Psoas muscle (tissue), 8 donors: ENCODE data around the gene SNX20. TPM values are rescaled to one million over a fixed set of nuclear protein-coding genes. Genes with fewer than 3 reads are reported as not detected.

Experiments used
- ATAC-seq, 4 donors: fragments of 200-7000 bp; cut with Tn5 transposase; one replicate each; pipeline ENCODE4 v1.9.1; 2020; ENCODE audit warnings: moderate library complexity in 3 of 4, mild to moderate bottlenecking in 2 of 4
- DNase-seq, 2 donors: peaks; one replicate each; pipeline ENCODE4 v3.0.0-alpha.2; 2020
- H3K27ac ChIP-seq: fragments of 200-600 bp; one replicate; pipeline ENCODE4 v1.8.0; 2022
- H3K27me3 ChIP-seq, 3 donors: fragments of 200-600 bp in 1 of 3; one replicate each; pipeline versions ENCODE4 v1.6.1 to v1.8.0; 2013 to 2022; ENCODE audit warnings: low read length in 2 of 3, mild to moderate bottlenecking in 2 of 3, moderate library complexity in 1 of 3; ENCODE audit not compliant: insufficient read depth in 3 of 3
- H3K36me3 ChIP-seq, 2 donors: fragments of 200-600 bp in 1 of 2; one replicate each; pipeline versions ENCODE4 v1.6.1 to v1.8.0; 2013 to 2022; ENCODE audit warnings: low read depth in 1 of 2, mild to moderate bottlenecking in 1 of 2, moderate library complexity in 1 of 2; ENCODE audit not compliant: insufficient read depth in 1 of 2
- H3K4me1 ChIP-seq: fragments of 200-600 bp; one replicate; pipeline ENCODE4 v1.8.0; 2022
- H3K4me3 ChIP-seq: fragments of 200-600 bp; one replicate; pipeline ENCODE4 v1.8.0; 2022; ENCODE audit warnings: mild to moderate bottlenecking
- H3K9me3 ChIP-seq: fragments of 200-600 bp; one replicate; pipeline ENCODE4 v1.8.0; 2022
- CTCF ChIP-seq: fragments of 200-600 bp; IDR thresholded peaks from one replicate; pipeline ENCODE4 v1.8.0; 2022; ENCODE audit warnings: antibody characterized with exemption
- WGBS, 3 donors: extraction: QIAGEN DNeasy Blood & Tissue Kit; methylation state at CpG; one replicate each; pipeline versions ENCODE4 v1.1.6 to v1.1.7; 2013; 5-methylcytosine and 5-hydroxymethylcytosine counted together
- intact Hi-C, 2 donors: fragments of 100-400 bp; cut with DNase I; formaldehyde crosslinking; loops; one replicate each; pipeline versions ENCODE4 v1.11.0 to v1.14.2; 2022
- polyA plus RNA-seq, 3 donors: library from polyadenylated mRNA; stranded (reverse); fragments of 200-250 nt; gene quantifications; one replicate each; pipeline ENCODE4 v1.2.3, GENCODE V29; 2013
- total RNA-seq, 4 donors: library from RNA; stranded (reverse); fragmentation: NEBNext Ultra II Directional in 2 of 4; extraction: Animal tissue kit (Norgen Biotek cat#: 25700) in 2 of 4; gene quantifications; one replicate each; pipeline versions ENCODE4 v1.2.1 to v1.2.4, GENCODE V29; 2021 to 2023
- donor health status: healthy with polysubstance abuse.
- donor health status: DM: no; HTN: no; CAD: no; lungs with moderate emphysema.
- donor health status: Bipolar disorder and iron deficiency.
- donor health status: healthy.
- donor health status: DM: yes; HTN: yes; CAD: no.
- donor health status: DM: no; HTN: no; CAD: no.
- donor health status: DM: no; HTN: no; CAD: no.
- donor health status: DM: yes; HTN: yes; CAD: no.

The SNX20 gene
- total and polyA plus RNA-seq, 7 donors = 0.78 to 2.1 (median 1.1) TPM

GRCh38 chr16:50692999-50693781 lies 12.1 kb upstream of the SNX20 start, which contains the start of gene NOD2:
NOD2 (plus strand) TSS chr16:50693606; CDS start chr16:50699496, 5,890 bp downstream.
- no peaks in the 10 kb centered on the region for H3K36me3 ChIP-seq
- peak in 2 of 4 donors; percentile 23 to 37 for ATAC-seq
- DNase-seq = no peak
- peaks cover 14% of the 10 kb centered on the region for H3K4me1 ChIP-seq
- 18 to 32% (median 25%) methylated on average over 28 to 56 of the region's 56 CpGs for whole genome bisulfite sequencing, 3 donors
- intact Hi-C loops = loop anchor here in 1 of 2 donors (10.0 kb wide), 1 partner anchor 112 kb away; no protein-coding TSS in a partner anchor
- H3K9me3 ChIP-seq = no peaks in the 10 kb centered on the region
- H3K27ac ChIP-seq = no peak within 1 kb of the TSS
- H3K4me3 ChIP-seq = peak within 1 kb of the TSS; percentile 65
- no peak for TF ChIP-seq CTCF
- no peaks in the 10 kb centered on the region for H3K27me3 ChIP-seq

- WGBS, 3 donors = 84 to 98% (median 91%) methylated on average over 4 of the region's 4 CpGs
- TF ChIP-seq CTCF = no peak
- Histone ChIP-seq H3K4me3 (no peak overlapping the region), H3K36me3 (no peaks in the 10 kb centered on the region), H3K9me3 (no peaks in the 10 kb centered on the region), H3K27ac (no peak overlapping the region), H3K27me3 (no peaks in the 10 kb centered on the region), H3K4me1 (peaks cover 9% of the 10 kb centered on the region)
- intact Hi-C loops = loop anchor here in 1 of 2 donors (10.0 kb wide), 1 partner anchor 112 kb away; no protein-coding TSS in a partner anchor
- ATAC-seq (no peak), DNase-seq (no peak)
Measured at GRCh38 chr16:50692644-50692998, 11.5 kb upstream of the SNX20 start.

GRCh38 chr16:50690177-50690576 lies 9.1 kb upstream of the SNX20 start:
- no peak for TF ChIP-seq CTCF
- intact Hi-C loops = loop anchor here in 1 of 2 donors (10.0 kb wide), 1 partner anchor 115 kb away; no protein-coding TSS in a partner anchor
- no peak for ATAC-seq

GRCh38 chr16:50688867-50689266 lies 7.8 kb upstream of the SNX20 start:
- ATAC-seq = no peak
- no peaks in the 10 kb centered on the region for H3K9me3 ChIP-seq
- intact Hi-C loops = no loop called here

More at GRCh38 chr16:50690177-50690576, 9.1 kb upstream of the SNX20 start:
- 97 to 100% (median 99%) methylated on average over 2 of the region's 2 CpGs for WGBS, 3 donors
- no peak for DNase-seq
- Histone ChIP-seq H3K4me3 (no peak overlapping the region), H3K27ac (no peak overlapping the region), H3K36me3 (no peaks in the 10 kb centered on the region), H3K27me3 (no peaks in the 10 kb centered on the region), H3K4me1 (no peaks in the 10 kb centered on the region), H3K9me3 (no peaks in the 10 kb centered on the region)

More at GRCh38 chr16:50688867-50689266, 7.8 kb upstream of the SNX20 start:
- Histone ChIP-seq H3K27me3 (no peaks in the 10 kb centered on the region), H3K36me3 (no peaks in the 10 kb centered on the region), H3K4me3 (no peak overlapping the region), H3K27ac (no peak overlapping the region), H3K4me1 (no peaks in the 10 kb centered on the region)
- 75 to 88% (median 83%) methylated on average over 3 of the region's 3 CpGs for WGBS, 3 donors
- no peak for DNase-seq
- no peak for TF ChIP-seq CTCF
